Neural cell (in vitro differentiated cells): ENCODE measurements around the gene PGRMC1. TPM values are rescaled to one million over a fixed set of nuclear protein-coding genes. Genes with fewer than 3 reads are reported as not detected.

Experiments used
- H2AFZ ChIP-seq: fragments of 200-600, 300-800 bp; sonication (generic), shearing (Covaris generic); 2 replicates; pipeline ENCODE4 v1.6.0; 2014; ENCODE audit warnings: low read depth, mild to moderate bottlenecking, antibody characterized with exemption, low read length, moderate library complexity
- H3F3A ChIP-seq: fragments of 200-600 bp; shearing (Covaris generic); 2 replicates; pipeline ENCODE4 v1.6.1; 2016; ENCODE audit warnings: mild to moderate bottlenecking, moderate library complexity, mixed read lengths, antibody characterized with exemption, low read length; ENCODE audit not compliant: insufficient read depth, poor library complexity, severe bottlenecking
- H3K27ac ChIP-seq: fragments of 200-600, 300-800 bp; sonication (generic), shearing (Covaris generic); 2 replicates; pipeline ENCODE4 v1.5.1; 2014; ENCODE audit warnings: mild to moderate bottlenecking, low read length, moderate library complexity
- H3K27me3 ChIP-seq: fragments of 300-800, 200-600 bp; sonication (generic), shearing (Covaris generic); 2 replicates; pipeline ENCODE4 v1.6.0; 2014; ENCODE audit warnings: mild to moderate bottlenecking, low read depth, low read length, moderate library complexity; ENCODE audit not compliant: insufficient read depth
- H3K36me3 ChIP-seq: fragments of 300-800, 200-600 bp; sonication (generic), shearing (Covaris generic); 2 replicates; pipeline ENCODE4 v1.5.1; 2014; ENCODE audit warnings: mild to moderate bottlenecking, antibody characterized with exemption, low read length, moderate library complexity; ENCODE audit not compliant: insufficient read depth
- H3K4me2 ChIP-seq: fragments of 300-800, 200-600 bp; sonication (generic), shearing (Covaris generic); 2 replicates; pipeline ENCODE4 v1.6.0; 2014; ENCODE audit warnings: mild to moderate bottlenecking, low read length
- H3K4me3 ChIP-seq: fragments of 300-800, 200-600 bp; sonication (generic), shearing (Covaris generic); 2 replicates; pipeline ENCODE4 v1.5.1; 2014; ENCODE audit warnings: mild to moderate bottlenecking, low read length, moderate library complexity
- H3K79me2 ChIP-seq: fragments of 200-600 bp; shearing (Covaris generic); replicated peaks from 2 replicates; pipeline ENCODE4 v1.6.0; 2014; ENCODE audit warnings: mild to moderate bottlenecking, low read length, moderate library complexity; ENCODE audit not compliant: insufficient read depth
- H3K9ac ChIP-seq: fragments of 300-800, 200-600 bp; sonication (generic), shearing (Covaris generic); 2 replicates; pipeline ENCODE4 v1.6.1; 2016; ENCODE audit warnings: mild to moderate bottlenecking, low read length, mixed read lengths
- H3K9me2 ChIP-seq: fragments of 200-600 bp; shearing (Covaris generic); 2 replicates; pipeline ENCODE4 v1.6.1; 2016; ENCODE audit warnings: mild to moderate bottlenecking, low read length, mixed read lengths; ENCODE audit not compliant: insufficient read depth
- H3K9me3 ChIP-seq: fragments of 200-600, 300-800 bp; sonication (generic), shearing (Covaris generic); 2 replicates; pipeline ENCODE4 v1.6.1; 2016; ENCODE audit warnings: mild to moderate bottlenecking, mixed run types, low read length, moderate library complexity, mixed read lengths
- H4K20me1 ChIP-seq: fragments of 200-600 bp; shearing (Covaris generic); 2 replicates; pipeline ENCODE4 v1.6.1; 2016; ENCODE audit warnings: mild to moderate bottlenecking, mixed run types; ENCODE audit not compliant: insufficient read depth
- EP300 ChIP-seq: fragments of 450-650 bp; conservative IDR thresholded peaks from 2 replicates; pipeline ENCODE4 v1.6.1; 2014; ENCODE audit warnings: antibody characterized with exemption, mild to moderate bottlenecking, moderate library complexity; ENCODE audit not compliant: poor library complexity, severe bottlenecking
- EZH2 ChIP-seq: fragments of 200-600, 300-800 bp; shearing (Covaris generic), sonication (generic); IDR thresholded peaks from 2 replicates; pipeline ENCODE4 v1.6.1; 2014; ENCODE audit warnings: antibody characterized with exemption, low read length, borderline replicate concordance, mild to moderate bottlenecking; ENCODE audit not compliant: insufficient read depth, poor library complexity, severe bottlenecking
- MXI1 ChIP-seq: fragments of 450-650 bp; conservative IDR thresholded peaks from 2 replicates; pipeline ENCODE4 v1.6.1; 2014; ENCODE audit warnings: antibody characterized with exemption, mild to moderate bottlenecking; ENCODE audit not compliant: poor library complexity, severe bottlenecking
- POLR2AphosphoS5 ChIP-seq: IDR thresholded peaks from 2 replicates; pipeline ENCODE4 v1.6.1; 2012
- RAD21 ChIP-seq: fragments of 450-650 bp; conservative IDR thresholded peaks from 2 replicates; pipeline ENCODE4 v1.6.1; 2014; ENCODE audit warnings: antibody characterized with exemption, mild to moderate bottlenecking, moderate library complexity
- SMC3 ChIP-seq: fragments of 450-650 bp; conservative IDR thresholded peaks from 2 replicates; pipeline ENCODE4 v1.6.1; 2014; ENCODE audit warnings: antibody characterized with exemption, mild to moderate bottlenecking, moderate library complexity; ENCODE audit not compliant: poor library complexity
- TAF1 ChIP-seq: IDR thresholded peaks from 2 replicates; pipeline ENCODE4 v1.6.1; 2012; ENCODE audit warnings: low read depth
- polyA plus RNA-seq: library from polyadenylated mRNA; depleted of rRNA; stranded (reverse); fragments of >200 nt; gene quantifications from 2 replicates; pipeline ENCODE4 v1.2.3, GENCODE V29; 2014
- TF ChIP-seq, protein P1 (sequence below): fragments of 450-650 bp; IDR thresholded peaks from 2 replicates; pipeline ENCODE4 v1.5.1; 2014; ENCODE audit warnings: antibody characterized with exemption, mild to moderate bottlenecking, moderate library complexity; ENCODE audit not compliant: poor library complexity, severe bottlenecking
- TF ChIP-seq, protein P2 (sequence below): IDR thresholded peaks from 2 replicates; pipeline ENCODE4 v1.6.1; 2012; ENCODE audit warnings: borderline replicate concordance

PGRMC1 gene
- polyA plus RNA-seq, 1 donor from 2014 or later, result 672 TPM

DNA sequence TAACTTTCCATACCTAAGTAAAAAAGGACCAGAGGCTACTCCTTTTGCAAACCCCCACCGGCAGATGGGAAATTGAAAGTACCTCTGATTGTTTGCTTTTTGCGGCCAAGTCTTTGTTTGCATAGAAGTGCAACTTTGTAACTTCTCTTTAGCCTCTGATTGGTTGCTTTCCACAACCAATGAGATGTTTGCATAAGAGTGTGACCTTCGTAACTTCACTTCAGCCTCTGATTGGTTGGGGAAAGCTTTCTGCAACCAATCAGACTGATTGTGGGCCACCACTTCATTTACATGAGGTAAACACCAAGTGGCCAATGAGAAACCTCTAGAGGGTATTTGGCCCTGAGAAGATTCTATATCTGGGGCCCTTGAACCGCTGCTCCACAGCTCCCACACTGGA, 48.8 kb upstream of the PGRMC1 start:
- Histone ChIP-seq H3K4me2 (no peak overlapping the region), H3K9me3 (no peaks in the 10 kb centered on the region), H2AFZ (no peak overlapping the region), H3K9me2 (no peaks in the 10 kb centered on the region), H3K79me2 (no peaks in the 10 kb centered on the region), H3F3A (no peaks in the 10 kb centered on the region), H3K9ac (no peak overlapping the region), H3K27me3 (no peaks in the 10 kb centered on the region), H3K4me3 (no peak overlapping the region), H3K36me3 (no peaks in the 10 kb centered on the region), H4K20me1 (no peaks in the 10 kb centered on the region), H3K27ac (no peak overlapping the region)
- no peak for TF ChIP-seq RAD21
- TF ChIP-seq, protein P1, sequence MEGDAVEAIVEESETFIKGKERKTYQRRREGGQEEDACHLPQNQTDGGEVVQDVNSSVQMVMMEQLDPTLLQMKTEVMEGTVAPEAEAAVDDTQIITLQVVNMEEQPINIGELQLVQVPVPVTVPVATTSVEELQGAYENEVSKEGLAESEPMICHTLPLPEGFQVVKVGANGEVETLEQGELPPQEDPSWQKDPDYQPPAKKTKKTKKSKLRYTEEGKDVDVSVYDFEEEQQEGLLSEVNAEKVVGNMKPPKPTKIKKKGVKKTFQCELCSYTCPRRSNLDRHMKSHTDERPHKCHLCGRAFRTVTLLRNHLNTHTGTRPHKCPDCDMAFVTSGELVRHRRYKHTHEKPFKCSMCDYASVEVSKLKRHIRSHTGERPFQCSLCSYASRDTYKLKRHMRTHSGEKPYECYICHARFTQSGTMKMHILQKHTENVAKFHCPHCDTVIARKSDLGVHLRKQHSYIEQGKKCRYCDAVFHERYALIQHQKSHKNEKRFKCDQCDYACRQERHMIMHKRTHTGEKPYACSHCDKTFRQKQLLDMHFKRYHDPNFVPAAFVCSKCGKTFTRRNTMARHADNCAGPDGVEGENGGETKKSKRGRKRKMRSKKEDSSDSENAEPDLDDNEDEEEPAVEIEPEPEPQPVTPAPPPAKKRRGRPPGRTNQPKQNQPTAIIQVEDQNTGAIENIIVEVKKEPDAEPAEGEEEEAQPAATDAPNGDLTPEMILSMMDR, result no peak
- no peak for TF ChIP-seq TAF1
- no peak for TF ChIP-seq EZH2
- TF ChIP-seq, protein P2, sequence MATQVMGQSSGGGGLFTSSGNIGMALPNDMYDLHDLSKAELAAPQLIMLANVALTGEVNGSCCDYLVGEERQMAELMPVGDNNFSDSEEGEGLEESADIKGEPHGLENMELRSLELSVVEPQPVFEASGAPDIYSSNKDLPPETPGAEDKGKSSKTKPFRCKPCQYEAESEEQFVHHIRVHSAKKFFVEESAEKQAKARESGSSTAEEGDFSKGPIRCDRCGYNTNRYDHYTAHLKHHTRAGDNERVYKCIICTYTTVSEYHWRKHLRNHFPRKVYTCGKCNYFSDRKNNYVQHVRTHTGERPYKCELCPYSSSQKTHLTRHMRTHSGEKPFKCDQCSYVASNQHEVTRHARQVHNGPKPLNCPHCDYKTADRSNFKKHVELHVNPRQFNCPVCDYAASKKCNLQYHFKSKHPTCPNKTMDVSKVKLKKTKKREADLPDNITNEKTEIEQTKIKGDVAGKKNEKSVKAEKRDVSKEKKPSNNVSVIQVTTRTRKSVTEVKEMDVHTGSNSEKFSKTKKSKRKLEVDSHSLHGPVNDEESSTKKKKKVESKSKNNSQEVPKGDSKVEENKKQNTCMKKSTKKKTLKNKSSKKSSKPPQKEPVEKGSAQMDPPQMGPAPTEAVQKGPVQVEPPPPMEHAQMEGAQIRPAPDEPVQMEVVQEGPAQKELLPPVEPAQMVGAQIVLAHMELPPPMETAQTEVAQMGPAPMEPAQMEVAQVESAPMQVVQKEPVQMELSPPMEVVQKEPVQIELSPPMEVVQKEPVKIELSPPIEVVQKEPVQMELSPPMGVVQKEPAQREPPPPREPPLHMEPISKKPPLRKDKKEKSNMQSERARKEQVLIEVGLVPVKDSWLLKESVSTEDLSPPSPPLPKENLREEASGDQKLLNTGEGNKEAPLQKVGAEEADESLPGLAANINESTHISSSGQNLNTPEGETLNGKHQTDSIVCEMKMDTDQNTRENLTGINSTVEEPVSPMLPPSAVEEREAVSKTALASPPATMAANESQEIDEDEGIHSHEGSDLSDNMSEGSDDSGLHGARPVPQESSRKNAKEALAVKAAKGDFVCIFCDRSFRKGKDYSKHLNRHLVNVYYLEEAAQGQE, result no peak
- TF ChIP-seq SMC3, result no peak
- no peak for TF ChIP-seq POLR2AphosphoS5
- no peak for TF ChIP-seq MXI1
- TF ChIP-seq EP300, result no peak

DNA sequence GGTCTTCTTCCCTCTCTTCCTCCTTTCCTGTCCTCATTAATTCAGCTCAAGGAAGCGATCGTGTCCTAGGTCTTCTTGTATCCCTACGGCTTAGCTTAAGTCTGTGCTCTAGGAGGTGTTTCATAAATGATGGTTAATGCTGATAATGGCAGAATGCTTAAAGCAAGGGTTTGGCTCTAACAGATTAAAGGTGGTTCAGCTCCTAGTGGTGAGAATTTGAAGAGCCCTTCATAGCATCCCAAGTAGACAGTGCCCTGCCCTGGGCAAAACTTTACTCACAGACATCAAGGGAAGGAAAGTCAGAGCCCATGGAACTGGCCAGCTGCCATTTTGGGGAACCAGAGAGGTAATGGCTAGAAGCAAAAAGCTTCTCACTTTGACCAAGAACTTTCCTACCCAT, 47.0 kb upstream of the PGRMC1 start:
- no peak overlapping the region for H3K9ac ChIP-seq
- H3K4me3 ChIP-seq, result no peak overlapping the region
- no peaks in the 10 kb centered on the region for H3K9me3 ChIP-seq
- H3K36me3 ChIP-seq, result no peaks in the 10 kb centered on the region
- H3K4me2 ChIP-seq, result no peak overlapping the region
- H3K9me2 ChIP-seq, result no peaks in the 10 kb centered on the region
- no peaks in the 10 kb centered on the region for H3K79me2 ChIP-seq
- no peaks in the 10 kb centered on the region for H3K27me3 ChIP-seq
- H4K20me1 ChIP-seq, result no peaks in the 10 kb centered on the region
- H3F3A ChIP-seq, result no peaks in the 10 kb centered on the region
- TF ChIP-seq MXI1, result no peak
- TF ChIP-seq, protein P1, result no peak
- no peak for TF ChIP-seq EZH2
- no peak for TF ChIP-seq SMC3
- TF ChIP-seq RAD21, result no peak
- TF ChIP-seq POLR2AphosphoS5, result no peak
- no peak for TF ChIP-seq EP300
- TF ChIP-seq, protein P2, result no peak
- TF ChIP-seq TAF1, result no peak
- H2AFZ ChIP-seq, result no peak overlapping the region
- no peak overlapping the region for H3K27ac ChIP-seq
